Mammary epithelial cell (primary cell): Measurements from ENCODE around the gene RAET1G.

Experiments
- CTCF ChIP-seq, 2 donors: IDR thresholded peaks in 1 of 2; conservative IDR thresholded peaks in 1 of 2; 2 replicates each; pipeline ENCODE4 v1.5.1; 2011 to 2012; ENCODE audit warnings: inconsistent platforms in 2 of 2, low read length in 2 of 2, mild to moderate bottlenecking in 2 of 2, control low read depth in 1 of 2, low read depth in 1 of 2; ENCODE audit not compliant: insufficient read depth in 1 of 2; ENCODE audit errors: extremely low read depth in 1 of 2
- EZH2 ChIP-seq: IDR thresholded peaks from 2 replicates; pipeline ENCODE4 v1.6.1; 2012; ENCODE audit warnings: low read length, inconsistent platforms, borderline replicate concordance

GRCh38 chr6:149890629-149891045 is 32.3 kb downstream of the RAET1G start:
- TF ChIP-seq CTCF (conservative IDR thresholded peaks at IDR 0.05 in 1 of 2, IDR thresholded peaks at IDR 0.05 in 1 of 2; ENCODE audit: extremely low read depth in 1 of 2, insufficient read depth in 1 of 2, low read depth in 1 of 2, low read length in 2 of 2) (no peak), EZH2 (no peak)
